PFSK-1 (cell line): ENCODE results near the gene INO80C.

Source experiments
- FOXP2 ChIP-seq: optimal IDR thresholded peaks from 2 replicates; pipeline ENCODE3; 2011; ENCODE audit warnings: borderline replicate concordance, control low read depth, inconsistent platforms; ENCODE audit not compliant: insufficient read depth; ENCODE audit errors: extremely low read length, extremely low read depth
- POLR2AphosphoS5 ChIP-seq: IDR thresholded peaks from 2 replicates; pipeline ENCODE4 v1.6.1; 2012; ENCODE audit warnings: low read depth, mild to moderate bottlenecking, control low read depth, low read length, moderate library complexity
- REST ChIP-seq, 2 experiments: IDR thresholded peaks; 2 replicates each; pipeline versions ENCODE4 v1.6.1 to v1.8.0; 2011 to 2012; ENCODE audit warnings: low read depth in 2 of 2, low read length in 2 of 2, control low read depth in 1 of 2, inconsistent platforms in 1 of 2, mild to moderate bottlenecking in 1 of 2, moderate library complexity in 1 of 2; ENCODE audit not compliant: insufficient read depth in 1 of 2
- SIN3A ChIP-seq: IDR thresholded peaks from 2 replicates; pipeline ENCODE4 v1.6.1; 2012; ENCODE audit warnings: mild to moderate bottlenecking, low read length, moderate library complexity, borderline replicate concordance; ENCODE audit not compliant: insufficient read depth
- TAF1 ChIP-seq: IDR thresholded peaks from 2 replicates; pipeline ENCODE4 v1.6.1; 2012; ENCODE audit warnings: low read length, control low read depth, borderline replicate concordance; ENCODE audit not compliant: insufficient read depth

DNA sequence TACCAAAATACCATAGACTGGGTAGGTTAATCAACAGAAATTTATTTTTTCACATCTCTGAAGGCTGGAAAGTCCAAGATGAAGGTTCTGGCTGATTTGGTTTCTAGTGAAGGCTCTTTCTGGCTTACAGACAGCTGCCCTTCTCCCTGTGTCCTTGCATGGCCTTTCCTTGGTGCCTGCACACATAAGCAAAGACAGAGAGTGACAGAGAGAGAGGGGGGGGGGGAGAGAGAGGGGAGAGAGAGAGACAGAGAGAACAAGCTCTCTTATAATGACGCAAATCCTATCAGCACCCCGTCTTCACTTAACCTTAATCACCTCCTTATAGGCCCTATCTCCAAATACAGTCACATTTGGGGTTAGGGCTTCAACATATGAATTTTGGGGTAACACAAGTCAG, 53.9 kb downstream of the INO80C start:
- TF ChIP-seq TAF1: no peak
- TF ChIP-seq POLR2AphosphoS5: no peak
- no peak for TF ChIP-seq SIN3A
- no peak for TF ChIP-seq REST (IDR thresholded peaks at IDR 0.05; ENCODE audit: insufficient read depth in 1 of 2, low read depth in 2 of 2, low read length in 2 of 2)
- TF ChIP-seq FOXP2: no peak
